NT2/D1 (cell line): ENCODE results near the gene P4HB.

ENCODE experiments used
- YY1 ChIP-seq: IDR thresholded peaks from 2 replicates; pipeline ENCODE4 v1.6.1; 2011; ENCODE audit not compliant: insufficient read length, insufficient read depth
- ZNF274 ChIP-seq: IDR thresholded peaks from 2 replicates; pipeline ENCODE4 v1.6.1; 2011; ENCODE audit warnings: mild to moderate bottlenecking, low read depth, low read length

- TF ChIP-seq ZNF274 (no peak), YY1 (no peak)
Observed at GRCh38 chr17:81851423-81851822, 8.9 kb downstream of the P4HB start.
